Endothelial cell of umbilical vein (primary cell): ENCODE results near the gene CLN6. TPM values are rescaled to one million over a fixed set of nuclear protein-coding genes. Genes with fewer than 3 reads are reported as not detected.

ENCODE experiments used
- BruUV-seq: library from RNA; stranded (reverse); fragments of 400-500 nt; replicated peaks from 2 replicates; lab custom pipeline; 2021; lab: Mats Ljungman, UMichigan
- CTCF ChIA-PET: fragments of 300-600, 350-600 bp; sonication (Branson Sonifier 250); formaldehyde crosslinking; loops from one replicate; lab custom pipeline; 2021; ENCODE audit warnings: antibody characterized with exemption, inconsistent platforms; lab: Charles Lee
- POLR2A ChIA-PET: fragments of 300-600, 350-600 bp; sonication (Branson Sonifier 250); formaldehyde crosslinking; loops from one replicate; lab custom pipeline; 2021; ENCODE audit warnings: antibody characterized with exemption, inconsistent platforms; lab: Charles Lee
- DNase-seq: peaks from one replicate; pipeline ENCODE4 v3.0.0-alpha.2; 2011; ENCODE audit warnings: low read depth, low spot score
- FAIRE-seq: peaks from 2 replicates; lab custom pipeline; 2011; peaks lifted over from hg19 to GRCh38; lab: Jason Lieb, UNC
- H2AFZ ChIP-seq: 2 replicates; pipeline ENCODE4 v1.6.0; 2012; ENCODE audit warnings: low read depth, low read length, control low read depth, inconsistent platforms
- H3K27ac ChIP-seq: 2 replicates; pipeline ENCODE4 v1.5.1; 2011; ENCODE audit warnings: low read depth, mild to moderate bottlenecking, control low read depth, low read length, moderate library complexity; ENCODE audit not compliant: insufficient read depth
- H3K27me3 ChIP-seq, 2 experiments: 2 replicates each; pipeline versions ENCODE4 v1.6.0 to v1.6.1; 2011; ENCODE audit warnings: low read length in 2 of 2, mixed read lengths in 1 of 2; ENCODE audit not compliant: control insufficient read depth in 2 of 2, insufficient read depth in 2 of 2
- H3K36me3 ChIP-seq, 2 experiments: 2 replicates in 1 of 2; 3 replicates in 1 of 2; pipeline ENCODE4 v1.5.1; 2011; ENCODE audit warnings: low read length in 2 of 2, mild to moderate bottlenecking in 1 of 2, moderate library complexity in 1 of 2; ENCODE audit not compliant: control insufficient read depth in 2 of 2, insufficient read depth in 2 of 2; ENCODE audit errors: extremely low read depth in 1 of 2
- H3K4me1 ChIP-seq: 3 replicates; pipeline ENCODE4 v1.5.1; 2011; ENCODE audit warnings: mild to moderate bottlenecking, low read length; ENCODE audit not compliant: control insufficient read depth, insufficient read depth; ENCODE audit errors: extremely low read depth
- H3K4me2 ChIP-seq: 2 replicates; pipeline ENCODE4 v1.6.1; 2011; ENCODE audit warnings: low read length, control low read depth, mixed read lengths; ENCODE audit not compliant: insufficient read depth
- H3K4me3 ChIP-seq, 3 experiments: fragments of 200-600 bp in 1 of 3; sonication (generic), shearing (Covaris generic) in 1 of 3; replicated peaks in 1 of 3; 2 replicates each; pipeline ENCODE4 v1.5.1; 2011 to 2016; ENCODE audit warnings: control low read depth in 3 of 3, low read length in 3 of 3, mild to moderate bottlenecking in 2 of 3, inconsistent platforms in 1 of 3, low read depth in 1 of 3, moderate library complexity in 1 of 3; ENCODE audit not compliant: insufficient read depth in 1 of 3
- H3K79me2 ChIP-seq: 2 replicates; pipeline ENCODE4 v1.6.0; 2012; ENCODE audit warnings: low read length, inconsistent platforms; ENCODE audit not compliant: control insufficient read depth, insufficient read depth
- H3K9ac ChIP-seq: replicated peaks from 2 replicates; pipeline ENCODE3; 2011; ENCODE audit warnings: low read length, control low read depth; ENCODE audit not compliant: insufficient read depth; ENCODE audit errors: extremely low read depth
- H3K9me1 ChIP-seq: replicated peaks from 3 replicates; pipeline ENCODE4 v1.6.0; 2011; ENCODE audit warnings: mild to moderate bottlenecking, low read length; ENCODE audit not compliant: control insufficient read depth, insufficient read depth; ENCODE audit errors: extremely low read depth
- H3K9me3 ChIP-seq: replicated peaks from 2 replicates; pipeline ENCODE4 v1.5.1; 2012; ENCODE audit warnings: low read length, inconsistent platforms; ENCODE audit not compliant: control insufficient read depth, insufficient read depth
- H4K20me1 ChIP-seq: replicated peaks from 2 replicates; pipeline ENCODE3; 2011; ENCODE audit warnings: mild to moderate bottlenecking, low read length; ENCODE audit not compliant: control insufficient read depth, insufficient read depth; ENCODE audit errors: extremely low read depth
- CTCF ChIP-seq, 2 donors: IDR thresholded peaks; 1 replicate in 1 of 2; 2 replicates in 1 of 2; pipeline ENCODE4 v1.5.1; 2011; ENCODE audit warnings: low read length in 2 of 2, mild to moderate bottlenecking in 2 of 2, moderate library complexity in 2 of 2, control low read depth in 1 of 2, inconsistent platforms in 1 of 2, low read depth in 1 of 2; ENCODE audit not compliant: insufficient read depth in 1 of 2; ENCODE audit errors: extremely low read depth in 1 of 2
- EZH2 ChIP-seq: IDR thresholded peaks from 2 replicates; pipeline ENCODE4 v1.6.1; 2012; ENCODE audit warnings: borderline replicate concordance, low read depth, mild to moderate bottlenecking, moderate library complexity, low read length, inconsistent platforms; ENCODE audit not compliant: severe bottlenecking
- FOS ChIP-seq: IDR thresholded peaks from 2 replicates; pipeline ENCODE4 v1.6.1; 2011; ENCODE audit warnings: mild to moderate bottlenecking, low read length, moderate library complexity, borderline replicate concordance; ENCODE audit not compliant: insufficient read depth
- JUN ChIP-seq: IDR thresholded peaks from 2 replicates; pipeline ENCODE4 v1.6.1; 2011; ENCODE audit warnings: borderline replicate concordance, low read depth; ENCODE audit not compliant: insufficient read length, insufficient read depth
- MYC ChIP-seq: IDR thresholded peaks from one replicate; pipeline ENCODE4 v1.6.1; 2011; ENCODE audit warnings: mild to moderate bottlenecking, low read depth, low read length
- POLR2A ChIP-seq: IDR thresholded peaks from 2 replicates; pipeline ENCODE4 v1.6.1; 2012; ENCODE audit warnings: low read depth, mild to moderate bottlenecking, control low read depth, low read length
- POLR2AphosphoS5 ChIP-seq: IDR thresholded peaks from 2 replicates; pipeline ENCODE4 v1.6.1; 2012; ENCODE audit warnings: low read depth, mild to moderate bottlenecking, control low read depth, low read length, moderate library complexity; ENCODE audit not compliant: insufficient read depth
- dilution Hi-C: fragments of 300-500 bp; cut with MboI; formaldehyde crosslinking; loops from one replicate; pipeline ENCODE4 v1.15.0; 2019; ENCODE audit warnings: low sequenced_read_pairs; ENCODE audit not compliant: extremely low pct_ligation_motif_present
- intact Hi-C: fragments of 100-400 bp; cut with micrococcal nuclease; formaldehyde crosslinking; loops from one replicate; pipeline ENCODE4 v1.10.0; 2022
- polyA plus RNA-seq, 4 experiments: library from polyadenylated mRNA; depleted of rRNA in 3 of 4; stranded (reverse) in 3 of 4; unstranded in 1 of 4; fragments of >200 nt; gene quantifications; 2 replicates each; pipeline versions ENCODE4 v1.2.1 to v1.2.3, GENCODE V29; 2011 to 2012; ENCODE audit warnings: missing spikeins in 1 of 4
- total RNA-seq: library from RNA; stranded (reverse); gene quantifications from 2 replicates; pipeline ENCODE4 v1.2.3, GENCODE V29; 2021

CLN6 gene
- total and polyA plus RNA-seq, 2 donors (not counting 3 experiments of a cell fraction or from before 2014, with no cell fraction given): 53.9 to 75.5 TPM

- Histone ChIP-seq H3K4me2 (no peak overlapping the region), H2AFZ (no peak overlapping the region), H3K9me3 (no peaks in the 10 kb centered on the region), H3K27ac (no peak overlapping the region), H3K27me3 (no peaks in the 10 kb centered on the region), H3K79me2 (no peaks in the 10 kb centered on the region), H3K36me3 (peaks cover 0 to 2% of the 10 kb centered on the region in 2 experiments), H3K4me1 (no peaks in the 10 kb centered on the region), H3K9ac (no peak overlapping the region), H4K20me1 (no peaks in the 10 kb centered on the region), H3K4me3 (no peak overlapping the region), H3K9me1 (no peaks in the 10 kb centered on the region)
- intact Hi-C loops: no loop called here
- dilution Hi-C loops: no loop called here
- TF ChIP-seq JUN (no peak), MYC (no peak), POLR2A (no peak), POLR2AphosphoS5 (no peak), CTCF (IDR thresholded peaks at IDR 0.05; ENCODE audit: extremely low read depth in 1 of 2, insufficient read depth in 1 of 2, low read depth in 1 of 2, low read length in 2 of 2) (no peak), EZH2 (no peak), FOS (no peak)
- DNase-seq: no peak
- no peak for FAIRE-seq
- no TSS peak for BruUV-seq
- CTCF ChIA-PET: interaction anchor here (0.9 kb wide), 1 partner anchor 11 kb away, joined by 3 read pairs; no protein-coding TSS in a partner anchor
- POLR2A ChIA-PET: no interaction called here
Observed at GRCh38 chr15:68199340-68199739, 30.2 kb downstream of the CLN6 start.
